Measurements from ENCODE around the gene S100A7. TPM values are rescaled to one million over a fixed set of nuclear protein-coding genes. Genes with fewer than 3 reads are reported as not detected.

The S100A7 gene
- total and polyA plus RNA-seq, 3 donors (not counting 1 experiment from before 2014, with no cell fraction given): 1.1 to 2.7 TPM; not detected in 1

Other genes with a start within 250 kb of the S100A7 start
- under 1 TPM in 1 of 2 donors, not detected in 1; 0.24 TPM for gene PRR9, start 243.1 kb downstream of the S100A7 start, total RNA-seq
- gene PRR9, start 243.1 kb downstream of the S100A7 start, polyA plus RNA-seq: 0.05 TPM
- not detected for gene LORICRIN, start 201.0 kb downstream of the S100A7 start, total RNA-seq
- gene LORICRIN, start 201.0 kb downstream of the S100A7 start, polyA plus RNA-seq: not detected
- 1 to 10 TPM in 1 of 2 donors, not detected in 1; 1.8 TPM for gene PGLYRP3, start 147.7 kb downstream of the S100A7 start, total RNA-seq
- gene PGLYRP3, start 147.7 kb downstream of the S100A7 start, polyA plus RNA-seq: 0.25 TPM
- under 1 TPM; 0.17 to 0.87 TPM for gene PGLYRP4, start 111.8 kb downstream of the S100A7 start, total RNA-seq
- gene PGLYRP4, start 111.8 kb downstream of the S100A7 start, polyA plus RNA-seq: 0.11 TPM
- 100 to 1,000 TPM in 1 of 2 donors, 10 to 100 TPM in 1; 95.5 to 606 TPM for gene S100A9, start 102.8 kb downstream of the S100A7 start, total RNA-seq
- 694 TPM for gene S100A9, start 102.8 kb downstream of the S100A7 start, polyA plus RNA-seq
- gene S100A12, start 85.0 kb downstream of the S100A7 start, total RNA-seq: under 1 TPM in 1 of 2 donors, not detected in 1; 0.66 TPM
- 1.0 TPM for gene S100A12, start 85.0 kb downstream of the S100A7 start, polyA plus RNA-seq
- gene S100A8, start 69.6 kb downstream of the S100A7 start, total RNA-seq: 100 to 1,000 TPM in 1 of 2 donors, 1 to 10 TPM in 1; 4.0 to 363 TPM
- 133 TPM for gene S100A8, start 69.6 kb downstream of the S100A7 start, polyA plus RNA-seq
- gene S100A7A, start 44.1 kb downstream of the S100A7 start, total RNA-seq: not detected
- not detected for gene S100A7A, start 44.1 kb downstream of the S100A7 start, polyA plus RNA-seq
- gene S100A6, start 75.3 kb upstream of the S100A7 start, total RNA-seq: 1,000 to 10,000 TPM; 1,155 to 2,455 TPM
- 2,730 TPM for gene S100A6, start 75.3 kb upstream of the S100A7 start, polyA plus RNA-seq
- gene S100A5, start 80.3 kb upstream of the S100A7 start, total RNA-seq: not detected
- 0.34 TPM for gene S100A5, start 80.3 kb upstream of the S100A7 start, polyA plus RNA-seq
- 1 to 10 TPM; 4.3 to 9.9 TPM for gene S100A4, start 85.2 kb upstream of the S100A7 start, total RNA-seq
- 24.2 TPM for gene S100A4, start 85.2 kb upstream of the S100A7 start, polyA plus RNA-seq
- 10 to 100 TPM in 1 of 2 donors, 1 to 10 TPM in 1; 3.5 to 58.6 TPM for gene S100A3, start 88.6 kb upstream of the S100A7 start, total RNA-seq
- 46.1 TPM for gene S100A3, start 88.6 kb upstream of the S100A7 start, polyA plus RNA-seq
- gene S100A2, start 105.2 kb upstream of the S100A7 start, total RNA-seq: over 10,000 TPM in 1 of 2 donors, 1,000 to 10,000 TPM in 1; 2,255 to 12,622 TPM
- 15,689 TPM for gene S100A2, start 105.2 kb upstream of the S100A7 start, polyA plus RNA-seq
- gene S100A16, start 152.5 kb upstream of the S100A7 start, total RNA-seq: 100 to 1,000 TPM; 661 to 817 TPM
- gene S100A16, start 152.5 kb upstream of the S100A7 start, polyA plus RNA-seq: 2,471 TPM
- 100 to 1,000 TPM; 396 to 770 TPM for gene S100A14, start 155.7 kb upstream of the S100A7 start, total RNA-seq
- gene S100A14, start 155.7 kb upstream of the S100A7 start, polyA plus RNA-seq: 1,954 TPM
- 100 to 1,000 TPM in 1 of 2 donors, 10 to 100 TPM in 1; 72.0 to 213 TPM for gene S100A13, start 166.9 kb upstream of the S100A7 start, total RNA-seq
- gene S100A13, start 166.9 kb upstream of the S100A7 start, polyA plus RNA-seq: 448 TPM
- gene S100A1, start 167.8 kb upstream of the S100A7 start, total RNA-seq: not detected
- 0.53 TPM for gene S100A1, start 167.8 kb upstream of the S100A7 start, polyA plus RNA-seq
- gene CHTOP, start 173.4 kb upstream of the S100A7 start, total RNA-seq: 10 to 100 TPM; 36.0 to 64.5 TPM
- gene CHTOP, start 173.4 kb upstream of the S100A7 start, polyA plus RNA-seq: 52.0 TPM
- gene SNAPIN, start 198.1 kb upstream of the S100A7 start, total RNA-seq: 10 to 100 TPM; 33.1 to 39.8 TPM
- gene SNAPIN, start 198.1 kb upstream of the S100A7 start, polyA plus RNA-seq: 40.7 TPM
- gene ILF2, start 210.3 kb upstream of the S100A7 start, total RNA-seq: 100 to 1,000 TPM; 151 to 158 TPM
- gene ILF2, start 210.3 kb upstream of the S100A7 start, polyA plus RNA-seq: 254 TPM
- gene NPR1, start 218.0 kb upstream of the S100A7 start, total RNA-seq: under 1 TPM in 1 of 2 donors, not detected in 1; 0.17 TPM
- 0.05 TPM for gene NPR1, start 218.0 kb upstream of the S100A7 start, polyA plus RNA-seq